GM03348 (cell line): ENCODE measurements around the gene MAP3K1.
A peak's percentile ranks its signal among the peaks of the same experiment; 100 is the strongest.
"Not testable (repeated sequence)": the region's sequence is repeated elsewhere in the genome, so short reads cannot be mapped to it uniquely, and the experiment has no call there.

Experiments
- DNase-seq: peaks from one replicate; pipeline ENCODE4 v3.0.0; 2012; ENCODE audit warnings: low spot score

MAP3K1 gene

DNA sequence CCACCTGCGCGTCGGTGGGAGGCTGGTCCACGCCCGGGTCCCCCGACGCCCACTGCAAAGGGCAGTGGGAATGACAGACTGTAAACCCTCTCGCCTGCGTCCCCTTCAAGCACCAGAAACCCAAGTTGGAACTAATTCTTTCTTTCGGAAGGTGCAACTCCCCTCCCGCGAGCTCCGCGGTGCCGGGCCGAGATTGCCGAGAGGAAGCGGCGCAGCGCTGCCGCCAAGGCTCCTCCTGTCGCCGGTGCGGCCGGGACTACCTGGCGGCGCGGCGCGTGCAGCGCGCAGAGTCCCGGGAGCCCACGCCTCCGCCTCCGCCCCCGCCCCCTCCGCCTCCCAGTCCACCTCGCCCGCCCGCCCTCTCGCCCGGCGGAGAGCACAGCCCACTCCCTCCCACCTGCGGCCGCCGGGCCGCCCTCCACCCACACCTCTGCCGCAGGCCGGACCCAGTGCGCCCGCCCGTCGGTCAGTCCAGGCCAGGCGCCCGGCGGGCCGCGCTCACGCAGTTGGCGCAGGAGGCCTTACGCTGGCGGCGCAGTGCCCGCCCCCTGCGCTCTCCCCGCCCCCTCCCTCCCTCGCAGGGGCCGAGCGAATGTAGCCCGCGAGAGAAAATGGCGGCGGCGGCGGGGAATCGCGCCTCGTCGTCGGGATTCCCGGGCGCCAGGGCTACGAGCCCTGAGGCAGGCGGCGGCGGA is at the start of gene MAP3K1:
Gene MAP3K1, plus strand, starts transcription at position 587 of the 695 bp plus-strand sequence. Its CDS starts 25 bp downstream, at position 612.
- DNase-seq = peak; percentile 96

DNA sequence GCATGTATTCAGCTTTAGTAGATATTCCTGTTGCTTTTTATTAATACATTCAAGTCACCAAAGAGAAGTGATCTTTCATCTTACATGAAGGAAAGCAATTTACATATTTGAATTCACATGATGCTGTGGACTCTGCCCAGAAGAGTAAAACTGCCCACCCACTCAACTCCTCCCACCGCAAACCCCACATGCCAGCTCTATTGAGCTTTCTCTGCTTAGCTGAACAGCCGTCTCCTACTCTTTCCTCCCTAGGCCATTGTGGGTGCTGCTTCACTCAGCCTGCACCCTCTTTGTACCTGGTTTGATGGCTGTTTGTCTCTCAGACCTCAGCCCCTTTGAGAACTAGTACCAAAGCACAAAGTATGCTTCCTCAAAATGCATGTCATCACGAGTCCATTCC is 48.4 kb upstream of the MAP3K1 start:
- DNase-seq = no peak

DNA sequence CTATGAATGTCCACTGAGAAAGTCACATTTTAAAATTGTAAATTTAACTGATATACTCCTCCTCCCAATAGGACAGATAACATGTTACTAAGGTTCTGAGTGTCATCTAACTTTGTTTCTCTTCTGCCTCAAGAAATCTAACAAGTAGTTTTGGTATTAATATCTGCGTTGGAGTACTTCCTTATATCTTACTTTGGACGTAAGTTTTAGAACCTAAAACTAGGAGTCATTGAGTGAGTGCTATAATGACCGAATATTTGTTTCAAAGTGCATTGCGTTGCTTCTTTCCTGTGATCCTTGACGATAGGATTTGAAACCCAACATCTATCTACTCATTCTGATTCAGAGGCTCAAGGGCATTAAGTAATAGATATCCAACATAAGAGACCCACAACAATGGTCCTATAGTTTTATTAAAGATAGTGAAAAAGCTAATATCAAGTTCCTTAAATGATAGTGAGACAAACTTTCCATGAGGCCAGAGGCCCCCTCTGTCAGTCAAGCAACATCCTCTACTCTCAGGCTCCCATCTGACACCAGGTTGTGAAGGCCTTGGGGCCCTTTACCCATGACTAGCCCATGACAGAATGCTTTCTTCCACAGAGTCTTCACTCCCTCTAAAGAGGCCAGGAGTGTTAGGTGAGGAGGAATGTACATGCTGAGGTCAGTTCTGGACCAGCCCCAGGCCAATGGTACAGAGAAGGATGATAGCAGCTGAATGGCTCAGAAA is 45.3 kb upstream of the MAP3K1 start:
- no peak for DNase-seq

DNA sequence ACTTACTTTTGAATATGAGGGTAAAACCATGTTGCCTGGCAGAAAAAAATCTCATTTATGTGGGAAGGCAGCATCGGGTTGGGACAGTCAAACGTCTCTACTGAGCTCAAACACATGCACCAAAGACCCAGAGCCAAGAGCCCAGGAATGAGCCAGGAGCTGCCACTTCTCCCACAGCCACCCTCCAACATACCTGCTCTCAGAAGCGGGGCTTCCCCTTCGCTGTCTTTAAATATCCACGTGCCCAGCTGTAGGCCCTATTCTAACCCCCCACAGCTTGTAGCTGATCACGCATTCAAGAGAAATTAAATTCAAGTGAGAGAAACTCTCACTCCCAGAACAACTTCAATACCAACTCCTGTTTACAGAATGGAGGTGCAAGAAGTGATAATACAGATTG is 42.6 kb upstream of the MAP3K1 start:
- DNase-seq = no peak

DNA sequence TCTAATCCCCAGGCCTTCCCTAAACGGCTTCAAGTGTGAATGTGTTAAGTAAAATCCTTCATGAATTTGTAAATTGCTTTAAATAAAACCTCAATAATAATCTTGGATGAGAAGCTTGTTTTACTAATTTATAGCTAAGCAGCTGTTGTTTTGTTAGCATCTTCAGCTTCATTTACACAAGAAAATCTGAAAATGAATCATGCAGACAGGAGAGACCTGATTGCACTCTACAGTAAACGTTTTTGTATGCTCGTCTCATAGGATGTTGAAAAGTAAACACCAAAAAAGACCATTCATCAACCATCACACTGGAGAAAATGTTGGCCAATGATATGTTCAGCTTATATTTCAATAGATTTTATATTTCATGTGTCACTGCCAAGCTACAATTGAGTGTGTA is 40.4 kb upstream of the MAP3K1 start:
- DNase-seq = no peak

DNA sequence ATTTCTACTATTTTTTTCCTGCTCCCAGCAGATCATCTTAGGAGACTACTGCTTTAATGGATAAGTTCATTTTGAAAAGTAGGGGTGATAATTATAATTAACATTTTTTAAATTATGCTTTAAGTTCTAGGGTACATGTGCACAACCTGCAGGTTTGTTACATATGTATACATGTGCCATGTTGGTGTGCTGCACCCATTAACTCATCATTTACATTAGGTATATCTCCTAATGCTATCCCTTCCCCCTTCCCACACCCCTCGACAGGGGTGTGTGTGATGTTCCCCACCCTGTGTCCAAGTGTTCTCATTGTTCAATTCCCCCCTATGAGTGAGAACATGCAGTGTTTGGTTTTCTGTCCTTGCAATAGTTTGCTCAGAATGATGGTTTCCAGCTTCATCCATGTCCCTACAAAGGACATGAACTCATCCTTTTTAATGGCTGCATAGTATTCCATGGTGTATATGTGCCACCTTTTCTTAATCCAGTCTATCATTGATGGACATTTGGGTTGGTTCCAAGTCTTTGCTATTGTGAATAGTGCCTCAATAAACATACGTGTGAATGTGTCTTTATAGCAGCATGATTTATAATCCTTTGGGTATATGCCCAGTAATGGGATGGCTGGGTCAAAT is 39.0 kb upstream of the MAP3K1 start:
- not testable (repeated sequence) for DNase-seq

DNA sequence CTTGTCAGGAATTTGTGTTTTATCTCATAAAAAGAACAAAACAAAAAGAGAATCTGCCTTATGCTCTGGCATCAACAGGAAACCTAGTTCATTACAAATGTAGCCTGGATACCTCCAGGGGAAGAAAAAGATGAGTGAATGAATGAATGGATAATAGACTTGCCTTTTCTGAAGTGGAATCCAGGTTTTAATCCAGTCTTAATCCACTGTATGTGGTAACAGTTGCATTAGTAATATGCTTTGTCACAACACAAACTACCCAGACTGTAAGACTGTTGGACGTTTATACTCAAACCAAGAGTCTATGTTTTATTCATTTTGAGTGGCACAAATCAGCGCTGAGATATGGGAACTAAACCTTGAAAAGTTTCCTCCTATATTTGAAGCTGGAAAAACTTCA is 32.1 kb upstream of the MAP3K1 start:
- DNase-seq = no peak

DNA sequence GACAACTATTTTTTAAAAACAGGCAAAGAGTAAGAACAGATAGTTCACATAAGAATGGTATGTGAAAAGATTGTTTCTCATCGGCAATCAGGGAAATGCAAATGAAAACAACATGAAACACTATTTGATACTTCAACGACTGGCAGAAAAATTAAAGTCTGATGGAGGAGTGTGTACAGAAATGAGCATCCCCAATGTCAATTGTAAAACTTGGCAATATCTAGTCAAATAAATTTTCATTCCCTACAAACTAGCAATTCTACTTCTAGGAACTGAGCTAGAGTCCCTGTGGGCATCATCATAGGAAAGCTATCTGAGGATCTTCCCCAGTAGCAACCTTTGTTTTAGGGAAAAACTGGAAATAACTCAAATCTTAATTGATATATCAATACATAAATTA is 29.0 kb upstream of the MAP3K1 start:
- DNase-seq = no peak

DNA sequence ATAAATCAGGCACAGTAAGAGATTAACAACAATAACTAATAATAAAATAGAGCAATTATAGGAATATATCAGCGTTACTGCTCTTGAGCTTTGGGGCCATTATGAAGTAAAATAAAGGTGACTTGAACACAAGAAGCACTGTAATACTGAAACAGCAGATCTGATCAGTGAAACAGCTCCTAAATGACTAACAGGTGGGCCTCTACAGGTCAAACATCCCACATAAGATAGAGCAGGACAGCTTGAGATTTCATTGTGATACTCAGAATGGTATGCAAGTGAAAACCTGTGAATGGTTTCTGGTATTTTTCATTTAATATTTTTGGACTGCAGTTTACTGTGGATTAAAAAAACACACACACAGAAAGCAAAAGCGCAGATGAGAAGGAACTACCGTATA is 24.0 kb upstream of the MAP3K1 start:
- no peak for DNase-seq

DNA sequence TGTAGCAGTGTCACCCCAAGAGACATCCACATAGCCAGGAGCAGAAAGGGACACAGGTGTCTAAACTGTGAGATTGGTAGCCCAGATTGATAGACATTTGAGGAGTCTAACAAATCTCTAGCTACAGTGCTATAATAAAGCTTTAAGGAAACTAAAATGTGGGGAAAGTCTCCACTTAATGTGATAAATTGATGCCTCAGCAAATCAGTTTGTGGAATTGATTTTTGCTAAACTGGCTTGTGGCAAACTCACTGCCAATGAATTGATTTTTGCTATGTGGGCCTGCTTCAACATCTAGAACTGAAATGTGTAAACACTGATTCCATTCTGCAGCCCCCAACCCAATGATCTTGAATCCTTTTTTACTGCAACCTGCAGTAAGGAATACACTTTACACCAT is 16.8 kb upstream of the MAP3K1 start:
- DNase-seq = no peak

DNA sequence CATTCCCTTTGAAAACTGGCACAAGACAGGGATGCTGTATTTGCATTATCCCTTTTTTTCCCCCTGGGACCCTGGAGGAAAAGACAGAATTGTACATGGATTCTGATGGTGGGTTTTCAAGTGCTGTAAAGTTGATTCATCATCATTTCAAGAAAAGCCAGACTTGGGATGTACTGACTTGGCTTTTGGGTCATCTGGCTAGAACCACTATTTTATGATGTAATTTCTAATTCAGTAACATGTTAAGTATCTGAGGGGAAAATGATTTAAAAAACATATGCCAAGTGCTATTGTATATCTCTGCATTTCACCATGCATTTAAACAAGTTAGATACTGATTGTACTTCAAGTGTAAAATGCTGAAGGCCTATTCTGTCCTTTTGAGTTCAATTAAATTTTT is 15.2 kb upstream of the MAP3K1 start:
- no peak for DNase-seq

DNA sequence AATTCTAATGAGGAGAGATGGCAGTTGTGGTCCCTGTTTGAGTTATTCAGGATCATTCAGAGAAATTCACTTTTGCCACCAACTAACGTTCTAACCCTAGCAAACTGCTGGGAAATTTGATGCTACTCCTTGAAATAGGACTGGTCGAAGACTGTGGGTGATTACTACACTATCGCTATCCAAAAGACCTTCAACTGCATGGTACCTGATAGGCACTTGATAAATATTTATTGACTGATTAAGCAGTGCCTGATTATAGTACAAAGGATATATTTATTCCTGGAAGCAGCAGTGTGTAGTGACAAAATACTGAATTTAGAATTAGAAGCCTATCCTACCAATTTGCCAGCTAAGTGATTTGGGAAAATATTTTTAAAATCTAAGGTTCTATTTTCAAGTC is 14.1 kb upstream of the MAP3K1 start:
- DNase-seq = no peak

DNA sequence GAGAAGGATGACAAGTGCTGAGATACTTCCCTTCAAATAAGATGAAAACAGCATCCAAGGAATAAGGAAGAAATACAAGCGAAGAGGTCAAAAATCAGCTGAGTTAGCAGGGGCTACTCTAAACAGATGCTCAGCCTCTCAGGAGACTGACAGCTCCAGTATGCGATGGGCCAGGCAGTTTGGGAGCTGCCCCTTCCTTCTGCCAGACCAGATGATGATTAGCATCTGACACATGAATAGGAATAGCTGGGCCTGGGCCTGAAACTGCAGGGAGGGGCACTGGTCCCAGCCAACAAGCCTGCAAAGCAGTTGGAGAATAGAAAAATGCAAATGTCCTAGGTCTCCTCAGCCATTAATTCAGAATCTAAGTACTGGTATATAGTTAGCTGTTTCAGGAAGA is 13.1 kb upstream of the MAP3K1 start:
- no peak for DNase-seq

DNA sequence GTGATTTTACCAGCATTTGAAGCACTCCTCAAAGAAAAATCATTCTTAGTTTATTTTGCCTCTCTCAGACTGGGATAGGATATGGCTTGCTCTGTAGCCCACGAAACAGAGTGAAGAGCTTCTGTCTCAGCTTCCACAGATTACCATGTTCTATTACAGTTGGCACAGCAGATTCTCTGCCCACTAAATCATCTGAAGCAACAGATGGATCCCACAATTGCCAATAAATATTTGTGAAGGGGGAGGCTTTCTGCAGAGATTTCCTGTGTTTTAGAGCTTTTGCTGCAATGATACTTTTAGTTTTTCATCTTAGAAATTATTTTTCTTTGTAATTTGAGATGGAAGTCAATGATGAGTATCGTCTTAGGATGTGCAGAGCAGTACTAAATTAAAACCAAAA is 12.3 kb upstream of the MAP3K1 start:
- DNase-seq = no peak

DNA sequence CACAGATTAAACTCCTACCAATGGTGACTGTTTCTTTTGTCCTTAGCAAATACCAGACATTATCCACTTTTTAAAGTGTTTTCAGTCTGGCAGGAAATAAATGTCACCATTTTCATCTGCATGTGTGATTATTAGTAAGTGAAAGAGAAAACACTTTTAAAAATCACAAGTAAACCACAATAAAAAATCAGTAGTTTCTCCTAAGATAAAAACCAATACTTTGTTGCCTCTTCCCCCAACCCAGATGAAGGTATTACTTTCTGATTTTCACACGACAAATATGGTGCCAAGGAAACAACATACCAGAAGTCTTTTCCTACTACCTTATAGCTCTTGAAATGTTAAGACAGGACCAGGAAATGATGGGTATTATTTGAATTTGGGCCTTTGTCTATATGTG is 11.5 kb upstream of the MAP3K1 start:
- no peak for DNase-seq

DNA sequence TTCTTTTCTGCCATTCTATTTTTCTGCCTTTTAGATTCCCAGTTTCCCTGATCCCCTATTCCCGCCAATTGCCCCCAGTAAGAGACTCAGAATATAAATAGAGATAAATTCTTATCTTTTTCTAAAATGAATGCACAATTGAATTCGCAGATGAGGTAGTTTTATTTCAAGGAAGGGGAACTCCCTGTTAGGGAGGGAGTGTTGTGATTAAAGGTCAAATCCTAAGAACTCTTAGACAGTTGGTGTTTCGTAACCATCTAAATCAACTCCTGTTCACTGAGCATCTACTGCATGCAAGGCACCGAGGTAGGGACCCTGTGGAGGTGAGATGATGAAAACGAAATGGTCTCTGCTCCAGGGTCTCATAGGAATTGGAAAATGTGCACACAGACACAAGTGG is 7.7 kb upstream of the MAP3K1 start:
- DNase-seq = no peak

DNA sequence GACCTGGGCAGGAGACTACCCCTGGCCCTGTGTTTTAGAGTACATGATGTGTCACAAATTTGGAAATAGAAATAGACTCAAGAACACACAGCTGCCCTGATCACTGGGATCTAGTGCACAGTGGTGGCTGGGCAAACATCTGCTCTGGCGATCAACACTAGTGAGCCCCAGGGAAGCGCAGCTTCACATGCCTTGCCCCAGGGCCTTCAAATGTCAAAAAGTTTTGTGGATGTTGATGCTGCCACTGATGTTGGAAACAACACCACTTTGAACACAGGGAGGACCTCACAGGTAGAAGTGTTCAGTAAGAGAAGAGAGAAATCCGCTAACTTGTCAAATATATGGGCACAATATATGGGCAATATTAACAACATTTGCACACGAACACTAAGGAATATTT is 7.1 kb upstream of the MAP3K1 start:
- DNase-seq = no peak

DNA sequence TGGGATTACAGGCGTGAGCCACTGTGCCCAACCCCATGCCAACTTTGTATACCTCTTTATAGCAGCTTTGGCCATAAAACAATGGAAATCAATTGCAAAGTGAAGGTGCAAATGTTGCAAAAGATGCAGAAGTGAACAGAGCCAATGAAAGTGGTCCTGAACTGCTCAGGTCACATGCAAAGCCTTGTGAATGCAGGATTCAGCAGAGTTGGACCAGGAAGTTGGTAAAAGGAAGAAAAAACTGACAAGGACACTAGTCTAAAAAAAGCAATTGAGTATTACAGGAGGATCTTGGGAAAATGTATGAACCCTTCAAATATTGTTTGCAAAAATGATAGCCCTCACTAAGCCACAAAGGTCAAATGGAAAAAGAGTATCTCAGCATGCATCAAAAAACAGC is 4.5 kb upstream of the MAP3K1 start:
- DNase-seq = no peak

DNA sequence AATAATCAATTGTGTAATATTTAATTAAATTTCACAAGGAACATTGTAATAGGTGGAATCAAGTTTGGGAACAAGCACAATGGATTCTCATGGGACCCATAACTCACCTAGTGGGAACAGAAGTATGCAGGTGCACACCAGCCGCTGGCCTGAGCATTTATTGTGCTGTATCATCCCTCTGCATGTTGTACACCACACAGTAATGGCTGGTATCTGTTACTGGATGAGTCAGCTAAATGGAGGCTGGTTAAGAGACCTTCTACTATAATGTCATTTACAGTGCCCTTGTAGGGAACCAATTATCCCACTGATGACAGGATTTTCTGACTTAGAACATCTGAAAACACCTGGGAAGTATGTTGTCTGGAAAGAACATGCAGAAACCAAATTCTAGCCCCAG is 3.2 kb upstream of the MAP3K1 start:
- no peak for DNase-seq

DNA sequence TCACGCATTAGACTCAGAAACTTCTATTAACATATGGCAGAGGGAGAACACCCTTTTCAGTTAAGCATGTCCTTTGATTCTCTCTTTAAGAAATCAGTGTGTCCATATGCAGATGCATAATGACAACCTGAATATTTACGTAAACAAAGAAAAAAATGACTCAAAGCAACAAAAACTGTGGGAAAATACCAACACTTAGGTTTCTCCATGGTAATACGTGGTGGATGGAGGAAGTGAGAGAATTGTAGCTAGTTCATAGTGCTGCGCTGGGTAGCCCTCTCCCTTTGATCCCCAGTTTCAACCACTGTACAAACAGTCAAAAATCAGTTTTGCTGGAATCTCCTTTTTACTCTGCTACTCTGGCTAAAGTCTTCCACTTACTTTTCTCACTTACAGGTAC is 2.0 kb upstream of the MAP3K1 start:
- no peak for DNase-seq

DNA sequence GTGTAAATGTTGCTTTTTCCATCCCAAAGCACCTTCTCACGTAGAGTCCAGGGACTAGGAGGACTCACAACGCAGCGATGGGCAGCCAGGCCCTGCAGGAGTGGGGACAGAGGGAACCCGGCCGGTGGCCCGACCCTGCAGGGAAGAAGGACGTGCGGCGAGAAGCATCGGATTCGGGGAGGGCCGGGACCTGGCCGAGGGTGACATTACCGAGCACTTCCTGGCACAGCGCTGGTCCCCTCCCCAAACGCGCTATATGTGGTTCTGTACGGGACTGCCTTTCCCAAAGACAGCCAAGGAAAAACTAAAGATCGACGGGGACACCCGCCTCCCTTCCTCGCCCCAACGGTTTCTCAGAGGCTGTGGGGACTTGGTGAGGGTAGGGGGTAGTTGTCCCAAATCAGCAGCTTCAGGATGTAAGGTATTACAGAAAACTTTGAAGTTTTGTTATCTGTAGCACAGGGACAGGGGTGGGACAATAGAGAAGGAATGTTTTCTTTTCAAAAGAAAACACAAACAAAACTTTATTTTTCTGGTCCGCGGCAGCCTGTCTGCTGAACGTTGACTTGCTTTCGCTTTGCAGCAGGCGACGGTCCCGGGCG is 887 bp upstream of the MAP3K1 start:
- peak; percentile 11 for DNase-seq

DNA sequence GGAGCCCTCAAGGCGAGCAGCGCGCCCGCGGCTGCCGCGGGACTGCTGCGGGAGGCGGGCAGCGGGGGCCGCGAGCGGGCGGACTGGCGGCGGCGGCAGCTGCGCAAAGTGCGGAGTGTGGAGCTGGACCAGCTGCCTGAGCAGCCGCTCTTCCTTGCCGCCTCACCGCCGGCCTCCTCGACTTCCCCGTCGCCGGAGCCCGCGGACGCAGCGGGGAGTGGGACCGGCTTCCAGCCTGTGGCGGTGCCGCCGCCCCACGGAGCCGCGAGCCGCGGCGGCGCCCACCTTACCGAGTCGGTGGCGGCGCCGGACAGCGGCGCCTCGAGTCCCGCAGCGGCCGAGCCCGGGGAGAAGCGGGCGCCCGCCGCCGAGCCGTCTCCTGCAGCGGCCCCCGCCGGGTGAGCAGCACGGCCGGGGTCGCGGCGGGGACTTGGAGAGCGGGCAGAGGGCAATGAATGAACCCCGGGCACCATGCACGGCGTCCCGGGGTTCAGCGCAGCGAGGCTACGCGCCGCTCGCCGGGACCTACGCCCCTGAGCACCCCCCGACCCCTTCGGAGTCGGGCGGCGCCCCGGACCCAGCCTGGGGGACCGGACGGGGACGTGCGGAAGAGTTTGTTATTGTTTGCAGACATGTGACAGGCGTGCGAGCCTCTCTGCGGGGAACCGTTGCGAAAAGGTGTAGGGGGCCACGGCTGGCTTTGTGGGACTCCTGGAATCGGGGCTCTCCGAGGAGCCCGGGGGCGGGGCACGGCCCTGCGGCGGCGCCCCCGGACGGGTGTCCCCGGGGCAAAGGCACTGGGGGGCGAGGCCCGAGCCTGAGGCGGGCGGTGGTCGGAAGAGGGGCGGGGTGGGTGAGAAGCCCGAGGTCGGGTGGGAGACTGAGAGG is 553 bp downstream of the MAP3K1 start:
- DNase-seq = no peak
